A549 (cell line): ENCODE results near the gene KIAA0513. TPM values are rescaled to one million over a fixed set of nuclear protein-coding genes. Genes with fewer than 3 reads are reported as not detected.

Experiments
- ATAC-seq, 2 experiments: fragments of 200-7000 bp in 1 of 2; fragments of >200 bp in 1 of 2; cut with Nextera tagmentation in 1 of 2; cut with Tn5 transposase in 1 of 2; 3 replicates each; pipeline versions ENCODE4 v1.8.0 to v1.9.1; 2018 to 2020; ENCODE audit warnings: mild to moderate bottlenecking in 1 of 2, moderate library complexity in 1 of 2
- CTCF ChIA-PET: fragments of 300-600 bp; sonication (Branson Sonifier 250); formaldehyde crosslinking; extraction: SDS; loops from one replicate; lab custom pipeline; 2021; ENCODE audit warnings: antibody characterized with exemption, inconsistent platforms; lab: Yijun Ruan, JAX
- POLR2A ChIA-PET: fragments of 350-600 bp; formaldehyde crosslinking; extraction: SDS; loops from one replicate; lab custom pipeline; 2021; ENCODE audit warnings: antibody characterized with exemption, inconsistent platforms; lab: Yijun Ruan, JAX
- DNase-seq, 2 experiments: peaks; one replicate each; pipeline versions ENCODE4 v3.0.0 to v3.0.0-alpha.2; 2011 to 2016; ENCODE audit warnings: low read depth in 1 of 2, low spot score in 1 of 2
- FAIRE-seq: peaks from 2 replicates; lab custom pipeline; 2011; peaks lifted over from hg19 to GRCh38; lab: Jason Lieb, UNC
- H3K27ac ChIP-seq, 2 experiments: fragments of >200 bp; sonication (Bioruptor Twin); formaldehyde crosslinking; 3 replicates each; pipeline ENCODE4 v1.5.1; 2016 to 2017
- H3K4me1 ChIP-seq: fragments of >200 bp; sonication (Bioruptor Twin); formaldehyde crosslinking; 3 replicates; pipeline ENCODE4 v1.6.1; 2016
- H3K4me2 ChIP-seq: fragments of >200 bp; sonication (Bioruptor Twin); formaldehyde crosslinking; 3 replicates; pipeline ENCODE4 v1.6.1; 2016
- H3K4me3 ChIP-seq: fragments of >200 bp; sonication (Bioruptor Twin); formaldehyde crosslinking; 3 replicates; pipeline ENCODE4 v1.5.1; 2016
- H3K9me3 ChIP-seq: fragments of >200 bp; sonication (Bioruptor Twin); formaldehyde crosslinking; 3 replicates; pipeline ENCODE4 v1.6.1; 2016
- BCL3 ChIP-seq: fragments of >200 bp; sonication (Bioruptor Twin); formaldehyde crosslinking; IDR thresholded peaks from 3 replicates; pipeline ENCODE4 v1.6.1; 2016
- BHLHE40 ChIP-seq: IDR thresholded peaks from 2 replicates; pipeline ENCODE4 v1.6.1; 2012; ENCODE audit warnings: low read depth, low read length, inconsistent platforms
- CBX8 ChIP-seq: fragments of 200-600 bp; sonication (generic); IDR thresholded peaks from 2 replicates; pipeline ENCODE4 v1.6.1; 2016
- CHD4 ChIP-seq: fragments of 200-600 bp; sonication (generic); IDR thresholded peaks from 2 replicates; pipeline ENCODE4 v1.6.1; 2016; ENCODE audit warnings: antibody characterized with exemption, mild to moderate bottlenecking, borderline replicate concordance
- CTCF ChIP-seq: fragments of >200 bp; sonication (Bioruptor Twin); formaldehyde crosslinking; IDR thresholded peaks from 3 replicates; pipeline ENCODE4 v1.5.1; 2016
- FOSL2 ChIP-seq, 2 experiments: fragments of 450-650 bp in 1 of 2; fragments of >200 bp in 1 of 2; sonication (Bioruptor Twin) in 1 of 2; formaldehyde crosslinking; IDR thresholded peaks; 2 replicates each; pipeline versions ENCODE4 v1.5.0 to v1.6.1; 2016 to 2020; ENCODE audit warnings: mild to moderate bottlenecking in 1 of 2, moderate library complexity in 1 of 2
- HDAC2 ChIP-seq: fragments of 200-600 bp; sonication (generic); IDR thresholded peaks from 2 replicates; pipeline ENCODE4 v1.6.1; 2016
- HOXA7 ChIP-seq: fragments of 250-450 bp; sonication (Bioruptor Pico); IDR thresholded peaks from 2 replicates; pipeline ENCODE4 v1.5.0; 2020; ENCODE audit warnings: mild to moderate bottlenecking, moderate library complexity
- HOXB5 ChIP-seq: fragments of 250-450 bp; sonication (Bioruptor Pico); IDR thresholded peaks from 2 replicates; pipeline ENCODE4 v1.5.0; 2020; ENCODE audit warnings: mild to moderate bottlenecking, moderate library complexity
- JUN ChIP-seq, 2 experiments: fragments of >200 bp; sonication (Bioruptor Twin); formaldehyde crosslinking; IDR thresholded peaks; 2 replicates in 1 of 2; 3 replicates in 1 of 2; pipeline ENCODE4 v1.6.1; 2016 to 2017
- MAX ChIP-seq: IDR thresholded peaks from 2 replicates; pipeline ENCODE4 v1.6.1; 2012
- MAZ ChIP-seq: fragments of 150-350 bp; IDR thresholded peaks from 2 replicates; pipeline ENCODE4 v1.6.1; 2014; ENCODE audit warnings: antibody characterized with exemption, low read depth, low read length, borderline replicate concordance
- NFE2L2 ChIP-seq: fragments of 150-350 bp; conservative IDR thresholded peaks from 2 replicates; pipeline ENCODE4 v1.6.1; 2014; ENCODE audit warnings: low read length
- PBX3 ChIP-seq: IDR thresholded peaks from 2 replicates; pipeline ENCODE4 v1.6.1; 2012
- PHF8 ChIP-seq: fragments of 200-600 bp; sonication (generic); IDR thresholded peaks from 2 replicates; pipeline ENCODE4 v1.6.1; 2016; ENCODE audit warnings: low read depth, mild to moderate bottlenecking, antibody characterized with exemption, moderate library complexity, borderline replicate concordance
- POLR2A ChIP-seq: IDR thresholded peaks from 2 replicates; pipeline ENCODE4 v1.6.1; 2012; ENCODE audit warnings: mild to moderate bottlenecking, low read length
- RCOR1 ChIP-seq: fragments of 150-350 bp; IDR thresholded peaks from 2 replicates; pipeline ENCODE4 v1.6.1; 2014; ENCODE audit warnings: antibody characterized with exemption, low read length, low read depth
- REST ChIP-seq: fragments of 200-600 bp; sonication (generic); IDR thresholded peaks from 2 replicates; pipeline ENCODE4 v1.6.1; 2016; ENCODE audit warnings: antibody characterized with exemption, mild to moderate bottlenecking, moderate library complexity
- RFX5 ChIP-seq: fragments of 450-650 bp; IDR thresholded peaks from 2 replicates; pipeline ENCODE4 v1.7.1; 2014; ENCODE audit warnings: antibody characterized with exemption, mild to moderate bottlenecking, moderate library complexity
- SMC3 ChIP-seq: fragments of >200 bp; sonication (Bioruptor Twin); formaldehyde crosslinking; IDR thresholded peaks from 3 replicates; pipeline ENCODE4 v1.6.1; 2018; ENCODE audit warnings: inconsistent platforms
- SREBF2 ChIP-seq: fragments of 450-650 bp; IDR thresholded peaks from 2 replicates; pipeline ENCODE4 v1.6.1; 2014; ENCODE audit warnings: mild to moderate bottlenecking, moderate library complexity
- USF2 ChIP-seq: fragments of 450-650 bp; IDR thresholded peaks from 2 replicates; pipeline ENCODE4 v1.6.1; 2014; ENCODE audit warnings: antibody characterized with exemption
- ZFP36 ChIP-seq: fragments of 450-650 bp; IDR thresholded peaks from 2 replicates; pipeline ENCODE4 v1.6.1; 2014; ENCODE audit warnings: borderline replicate concordance; ENCODE audit not compliant: partially characterized antibody
- whole genome bisulfite sequencing: methylation state at CpG from one replicate; pipeline ENCODE4 v1.1.6; 2017; ENCODE audit errors: missing lambda C conversion rate; 5-methylcytosine and 5-hydroxymethylcytosine counted together
- polyA minus RNA-seq: library from RNA; depleted of rRNA, polyadenylated mRNA; stranded (reverse); fragments of >200 nt; gene quantifications from 2 replicates; pipeline ENCODE4 v1.2.3, GENCODE V29; 2011; rRNA and poly(A)+ RNA removed
- polyA plus RNA-seq, 4 experiments: library from polyadenylated mRNA; depleted of rRNA in 3 of 4; stranded (reverse); fragments of >200 nt; fragmentation: RNase III in 1 of 4; extraction: RNeasy Plus Mini Kit Qiagen cat#74134 plus additional on column Dnase treatment in 1 of 4; gene quantifications; 2 replicates in 3 of 4; 3 replicates in 1 of 4; pipeline ENCODE4 v1.2.3, GENCODE V29; 2011 to 2017

Gene KIAA0513
- 1.5 and 1.8 TPM in 2 replicates for polyA plus RNA-seq (2011; rRNA removed)
- polyA plus RNA-seq (2012; cell fraction: cytosol; rRNA removed): 0.82 and 1.0 TPM in 2 replicates
- polyA plus RNA-seq (2012; cell fraction: nucleus; rRNA removed): 1.0 and 1.1 TPM in 2 replicates
- polyA plus RNA-seq (2017; fragmentation: RNase III; extraction: RNeasy Plus Mini Kit Qiagen cat#74134 plus additional on column Dnase treatment): 1.7 to 2.3 TPM (median 1.8 TPM) in 3 replicates
- 1.5 and 5.3 TPM in 2 replicates for polyA minus RNA-seq

- ATAC-seq (peak; percentile 91 to 92), DNase-seq (peak; percentile 86 to 92), FAIRE-seq (no peak)
- Histone ChIP-seq H3K27ac (peak within 1 kb of the TSS; percentile 75 to 92), H3K9me3 (no peaks in the 10 kb centered on the region), H3K4me1 (peaks cover 31% of the 10 kb centered on the region), H3K4me2 (peak within 1 kb of the TSS; percentile 78), H3K4me3 (peak within 1 kb of the TSS; percentile 85)
- WGBS: 2% methylated on average over 7 of the region's 59 CpGs
- ChIA-PET CTCF (interaction anchor here (0.7 to 2.9 kb wide), 13 partner anchors 11 to 296 kb away, joined by 3 to 19 read pairs (median 5); no protein-coding TSS in a partner anchor), POLR2A (interaction anchor here (0.7 to 1.6 kb wide), 5 partner anchors 16 to 55 kb away, joined by 3 to 16 read pairs (median 4); partner anchors contain the start of gene ZDHHC7)
- TF ChIP-seq NFE2L2: no peak
- TF ChIP-seq REST: no peak
- no peak for TF ChIP-seq CHD4
- peak; percentile 72 for TF ChIP-seq MAX
- no peak; the same call in 2 of the 3 replicates for TF ChIP-seq CTCF
- TF ChIP-seq USF2: peak; percentile 94
- TF ChIP-seq RFX5: no peak
- peak; percentile 84 for TF ChIP-seq PHF8
- TF ChIP-seq SREBF2: no peak
- peak; percentile 93 for TF ChIP-seq PBX3
- TF ChIP-seq ZFP36: no peak
- no peak for TF ChIP-seq MAZ
- no peak for TF ChIP-seq HOXA7 (CRISPR knock-in tag)
- TF ChIP-seq BHLHE40: peak; percentile 12; the same call in 1 of the 2 replicates
- no peak for TF ChIP-seq CBX8
- TF ChIP-seq HOXB5 (CRISPR knock-in tag): 0 out of 2 replicates have a peak, but pooled peaks have one; percentile 33
- TF ChIP-seq RCOR1: no peak
- no peak for TF ChIP-seq FOSL2 (IDR thresholded peaks at IDR 0.05)
- no peak for TF ChIP-seq FOSL2 (CRISPR knock-in tag; IDR thresholded peaks at IDR 0.05)
- TF ChIP-seq POLR2A: peak; percentile 80
- peak; percentile 41 to 72; a peak in 3 of 5 replicates for TF ChIP-seq JUN (IDR thresholded peaks at IDR 0.05)
- peak; percentile 80; the same call in 1 of the 3 replicates for TF ChIP-seq BCL3
- no peak for TF ChIP-seq HDAC2
- no peak for TF ChIP-seq SMC3
Measured at GRCh38 chr16:85027349-85027957, at the start of gene KIAA0513. Gene KIAA0513 (plus strand): TSS chr16:85027795. CDS start chr16:85067072, 39,277 bp downstream.
